Mononuclear cell (primary cell): Measurements from ENCODE around the gene PYM1. TPM values are rescaled to one million over a fixed set of nuclear protein-coding genes. Genes with fewer than 3 reads are reported as not detected.

Experiments
- total RNA-seq: library from RNA; depleted of rRNA; stranded (reverse); fragments of >200 nt; gene quantifications from one replicate; pipeline ENCODE4 v1.2.3, GENCODE V29; 2012

PYM1 gene
- total RNA-seq, 1 donor, result 21.2 TPM

Other genes with a start within 250 kb of the PYM1 start
- gene ITGA7, start 220.0 kb downstream of the PYM1 start, total RNA-seq, result 2.0 TPM
- gene BLOC1S1, start 211.8 kb downstream of the PYM1 start, total RNA-seq, result 61.8 TPM
- gene RDH5, start 207.5 kb downstream of the PYM1 start, total RNA-seq, result 3.0 TPM
- gene CD63, start 198.9 kb downstream of the PYM1 start, total RNA-seq, result 184 TPM
- 1.8 TPM for gene GDF11, start 184.8 kb downstream of the PYM1 start, total RNA-seq
- gene SARNP, start 110.2 kb downstream of the PYM1 start, total RNA-seq, result 59.7 TPM
- gene ORMDL2, start 109.9 kb downstream of the PYM1 start, total RNA-seq, result 6.8 TPM
- 23.5 TPM for gene DNAJC14, start 98.3 kb downstream of the PYM1 start, total RNA-seq
- gene MMP19, start 85.0 kb downstream of the PYM1 start, total RNA-seq, result 4.2 TPM
- gene DGKA, start 3.3 kb upstream of the PYM1 start, total RNA-seq, result 329 TPM
- gene PMEL, start 38.1 kb upstream of the PYM1 start, total RNA-seq, result not detected
- gene CDK2, start 38.9 kb upstream of the PYM1 start, total RNA-seq, result 6.9 TPM
- 25.1 TPM for gene RAB5B, start 46.2 kb upstream of the PYM1 start, total RNA-seq
- gene SUOX, start 69.4 kb upstream of the PYM1 start, total RNA-seq, result 2.4 TPM
- 1.3 TPM for gene IKZF4, start 93.1 kb upstream of the PYM1 start, total RNA-seq
- 1,312 TPM for gene RPS26, start 114.0 kb upstream of the PYM1 start, total RNA-seq
- 1.4 TPM for gene ERBB3, start 152.3 kb upstream of the PYM1 start, total RNA-seq
- 103 TPM for gene PA2G4, start 176.7 kb upstream of the PYM1 start, total RNA-seq
- 5,493 TPM for gene RPL41, start 188.7 kb upstream of the PYM1 start, total RNA-seq
- gene ZC3H10, start 190.4 kb upstream of the PYM1 start, total RNA-seq, result 8.6 TPM
- gene ESYT1, start 200.4 kb upstream of the PYM1 start, total RNA-seq, result 62.1 TPM
- 2.1 TPM for gene MYL6B, start 224.7 kb upstream of the PYM1 start, total RNA-seq
- 729 TPM for gene MYL6, start 230.5 kb upstream of the PYM1 start, total RNA-seq